Raji (cell line): ENCODE measurements around the gene FOS.

Experiments
- POLR2A ChIP-seq: IDR thresholded peaks from 2 replicates; pipeline ENCODE4 v1.6.1; 2011; ENCODE audit warnings: low read depth, low read length, control low read depth; ENCODE audit not compliant: insufficient read depth

The FOS gene

DNA sequence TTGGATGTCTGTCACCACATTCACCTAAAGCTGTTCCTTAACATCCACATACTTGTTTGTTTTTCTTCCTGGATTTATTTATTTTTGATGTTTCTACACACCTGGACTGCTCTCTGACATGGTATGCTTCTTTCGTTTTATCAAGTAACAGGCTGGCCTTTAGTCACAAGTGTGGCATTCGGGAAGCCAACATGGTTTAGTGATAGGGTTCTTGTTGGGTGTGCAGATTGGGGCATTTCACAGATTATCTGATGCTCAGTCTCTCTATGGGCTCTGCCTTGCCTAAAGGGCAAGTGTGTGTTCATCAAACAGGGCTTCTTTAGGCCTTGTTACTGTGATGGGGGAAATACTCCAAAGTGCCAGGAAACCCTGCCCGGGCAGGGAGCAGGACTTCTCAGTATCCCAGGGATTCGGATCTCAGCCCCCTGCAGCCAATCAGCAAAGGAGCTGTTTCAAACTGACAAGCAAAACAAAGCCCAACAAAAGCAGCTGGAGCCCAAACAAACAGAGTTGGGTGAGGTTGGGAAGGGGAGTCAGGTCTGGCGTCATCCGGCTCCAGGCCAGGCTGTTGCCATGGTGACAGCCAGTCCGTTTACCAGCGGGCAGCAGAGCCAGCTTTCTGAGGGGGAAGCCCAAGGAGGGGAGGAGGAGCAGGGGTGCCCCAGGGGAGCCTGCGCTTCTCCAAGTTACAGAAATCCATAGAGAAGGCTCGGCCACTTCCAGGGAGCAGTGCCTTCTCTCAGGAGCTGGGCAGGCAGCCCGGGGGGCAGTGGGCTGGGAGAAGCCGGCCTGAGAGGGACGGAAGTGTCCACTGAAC lies 31.9 kb downstream of the FOS start:
- no peak for TF ChIP-seq POLR2A

DNA sequence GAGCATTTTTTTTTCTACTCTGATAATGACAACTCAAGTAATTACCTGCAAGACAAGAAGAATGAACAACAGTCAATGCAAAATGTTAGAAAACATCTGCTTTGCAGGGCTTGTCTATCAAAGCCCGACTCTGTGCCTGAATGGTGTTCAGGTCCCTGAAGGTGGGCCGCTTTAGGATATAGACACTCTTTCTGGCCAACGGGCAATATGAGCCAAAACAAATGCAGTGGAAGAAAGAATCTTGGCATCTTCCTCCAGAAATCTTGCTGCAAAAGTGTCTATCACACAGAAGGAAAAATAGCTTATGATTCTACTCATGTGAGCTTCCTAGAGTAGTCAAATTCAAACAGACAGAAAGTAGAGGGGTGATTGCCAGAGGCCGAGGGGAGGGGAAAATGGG lies 32.7 kb downstream of the FOS start:
- no peak for TF ChIP-seq POLR2A

DNA sequence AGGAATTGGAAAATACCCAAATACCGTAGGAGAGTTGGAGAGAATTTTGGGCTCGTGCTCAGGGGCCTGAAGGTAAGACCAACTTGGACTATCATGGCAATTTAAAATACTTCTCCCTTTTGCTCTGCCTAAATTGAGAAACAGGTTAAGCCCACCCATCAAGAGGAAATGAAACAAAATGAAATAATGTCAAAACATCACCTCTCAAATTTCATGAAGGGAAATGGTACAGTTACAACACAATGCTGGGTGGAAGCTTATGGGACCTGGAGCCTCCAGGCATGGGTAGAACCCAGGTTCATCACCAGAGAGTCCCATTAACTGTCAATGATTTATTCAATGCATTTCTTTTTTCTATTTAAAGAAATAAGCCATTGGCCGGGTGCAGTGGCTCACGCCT lies 33.7 kb downstream of the FOS start:
- TF ChIP-seq POLR2A: no peak

DNA sequence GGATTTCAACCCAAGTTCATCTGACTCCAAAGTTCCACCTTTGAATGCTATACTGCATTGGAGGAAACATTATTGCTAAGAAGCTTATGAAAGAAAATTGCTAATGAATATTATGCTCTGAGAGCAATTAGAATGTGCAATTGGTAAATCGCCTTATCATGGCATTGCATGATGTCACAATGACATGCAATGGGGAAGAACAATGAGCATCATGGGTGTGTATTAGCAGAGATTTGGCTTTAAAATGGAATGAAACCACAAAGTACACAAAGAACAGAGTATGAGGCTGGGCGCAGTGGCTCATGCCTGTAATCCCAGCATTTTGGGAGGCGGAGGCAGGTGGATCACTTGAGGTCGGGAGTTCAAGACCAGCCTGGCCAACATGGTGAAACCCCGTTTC lies 34.7 kb downstream of the FOS start:
- TF ChIP-seq POLR2A: no peak

DNA sequence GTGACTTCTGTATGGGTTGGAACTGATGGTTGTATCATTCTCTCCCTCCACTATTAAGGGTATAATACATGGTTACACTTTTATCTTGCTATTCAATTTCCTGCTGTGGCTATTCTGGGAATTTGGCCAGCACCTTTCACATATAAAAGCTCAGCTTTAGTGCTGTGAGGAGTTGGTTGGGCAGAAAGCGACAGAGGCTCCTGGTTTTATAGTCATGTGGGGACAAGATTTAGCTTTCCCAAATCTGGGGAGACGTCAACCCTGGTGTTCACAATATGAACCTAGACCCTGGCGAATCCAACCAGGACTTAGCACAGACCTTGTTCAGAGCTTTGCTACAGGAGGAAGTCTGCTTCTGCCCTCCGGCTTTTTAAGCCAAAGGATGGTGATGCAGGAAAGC lies 36.5 kb downstream of the FOS start:
- no peak for TF ChIP-seq POLR2A

DNA sequence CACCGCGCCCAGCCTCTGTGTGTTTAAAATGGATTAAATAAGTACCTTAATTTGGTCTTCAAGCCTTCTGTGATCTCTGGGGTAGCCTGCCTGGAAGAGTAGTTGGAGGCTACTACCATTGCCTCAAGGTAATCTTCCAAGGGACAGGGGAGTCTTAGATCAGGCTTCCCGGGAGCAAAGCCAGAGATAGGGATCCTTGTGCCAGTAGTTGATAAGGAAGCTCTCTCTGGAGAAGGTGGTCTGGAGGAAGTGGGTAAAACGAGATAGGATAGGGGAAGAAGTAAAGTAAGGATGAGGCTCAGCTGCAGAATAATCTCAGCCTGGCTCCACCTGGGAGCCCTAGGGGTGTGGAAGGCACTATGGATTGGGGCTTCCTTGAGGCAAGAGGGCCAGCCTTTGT lies 38.5 kb downstream of the FOS start:
- no peak for TF ChIP-seq POLR2A

DNA sequence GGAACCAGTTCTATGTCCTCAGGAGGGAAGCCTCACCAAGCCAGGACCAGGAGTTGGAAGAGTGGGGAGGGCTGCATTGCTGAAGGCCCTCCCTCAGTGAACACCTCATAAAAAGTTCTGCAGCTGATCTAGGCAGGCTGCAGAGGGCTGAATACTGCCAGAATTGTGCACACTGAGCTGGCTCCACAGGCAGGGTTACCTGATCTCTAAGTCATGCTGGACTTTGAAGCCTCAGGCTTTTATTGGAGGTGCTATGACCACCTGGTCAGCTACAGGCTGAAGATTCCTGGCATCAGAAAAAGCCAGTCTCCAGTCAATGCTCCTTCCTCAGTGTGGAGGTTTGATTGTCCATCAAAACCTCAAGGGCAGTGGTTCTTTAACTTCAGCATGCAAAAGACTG lies 39.7 kb downstream of the FOS start:
- TF ChIP-seq POLR2A: no peak

DNA sequence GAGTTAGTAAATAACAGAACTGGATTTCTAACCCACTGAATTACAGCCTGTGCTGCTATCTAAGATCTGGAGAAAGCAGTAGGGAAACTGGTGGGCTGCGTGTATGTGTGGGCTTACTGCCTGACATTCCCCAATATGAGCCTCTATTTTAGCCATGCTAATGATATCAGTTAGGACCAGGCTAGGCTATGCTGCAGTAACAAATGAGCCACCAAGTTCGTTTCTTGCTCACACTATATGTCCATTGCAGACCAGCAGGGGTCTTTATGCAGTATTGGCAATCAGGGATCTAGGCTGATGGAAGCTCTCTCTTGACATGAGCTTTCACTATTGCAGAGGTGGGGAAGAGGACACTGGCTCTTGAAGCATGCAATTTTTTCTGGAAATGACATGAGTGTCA lies 40.4 kb downstream of the FOS start:
- no peak for TF ChIP-seq POLR2A

DNA sequence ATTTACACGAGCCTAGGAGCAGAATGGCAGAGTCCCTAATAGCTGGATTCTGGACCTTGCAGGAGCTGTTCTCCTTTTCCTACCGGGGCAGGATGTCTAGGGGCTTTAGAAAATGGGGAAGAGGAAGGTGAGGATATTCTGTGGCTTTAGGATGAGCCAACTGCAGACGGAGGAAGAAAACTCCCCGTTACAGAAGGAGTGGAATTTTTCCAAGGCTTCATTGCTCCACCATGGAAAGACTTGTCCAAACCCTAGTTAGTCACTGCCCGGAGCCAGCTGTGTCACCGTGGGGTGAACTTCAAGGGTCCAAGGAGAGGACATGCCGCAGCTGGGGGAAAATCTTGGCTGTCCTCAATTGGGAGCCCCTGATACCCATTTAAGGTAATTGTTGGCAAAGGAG lies 41.6 kb downstream of the FOS start:
- no peak for TF ChIP-seq POLR2A

DNA sequence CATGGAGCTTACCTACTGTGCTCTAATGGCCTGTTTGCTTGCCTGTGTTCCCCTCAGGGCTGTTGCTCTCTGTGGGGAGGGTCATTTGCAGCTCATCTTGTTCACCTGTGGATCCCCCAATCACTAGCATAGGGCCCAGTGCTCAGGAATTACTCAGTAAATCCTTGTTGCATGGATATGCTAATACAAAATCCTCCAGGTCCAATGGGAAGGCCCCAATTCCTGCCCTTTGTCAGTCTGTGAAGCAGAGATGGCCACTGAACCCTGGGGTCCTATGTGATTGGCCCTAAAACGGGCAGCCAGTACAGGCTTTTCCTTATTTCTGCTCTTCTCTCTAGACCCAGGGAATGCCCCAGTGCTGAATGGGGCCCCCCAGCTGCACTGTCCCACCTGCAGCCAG lies 44.1 kb downstream of the FOS start:
- TF ChIP-seq POLR2A: no peak

DNA sequence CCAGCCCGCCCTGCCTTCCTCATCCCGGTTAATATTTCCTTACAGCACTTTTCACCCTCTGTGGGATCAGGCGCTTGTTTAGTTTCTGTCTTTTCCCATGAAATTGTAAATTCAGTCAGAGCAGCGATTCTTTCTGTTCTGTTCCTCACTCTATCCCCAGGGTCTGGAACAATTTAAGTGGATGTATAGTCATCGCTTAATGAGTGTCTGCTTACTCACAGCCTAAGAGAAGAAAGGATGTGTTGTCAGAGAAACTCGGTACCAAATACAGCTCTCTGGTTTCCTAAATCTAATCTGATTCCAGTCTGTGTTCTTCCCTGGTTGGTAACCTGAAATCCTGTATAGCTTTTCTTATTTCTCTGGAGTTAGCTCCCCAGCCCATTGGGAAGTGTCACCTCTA lies 44.9 kb downstream of the FOS start:
- no peak for TF ChIP-seq POLR2A

DNA sequence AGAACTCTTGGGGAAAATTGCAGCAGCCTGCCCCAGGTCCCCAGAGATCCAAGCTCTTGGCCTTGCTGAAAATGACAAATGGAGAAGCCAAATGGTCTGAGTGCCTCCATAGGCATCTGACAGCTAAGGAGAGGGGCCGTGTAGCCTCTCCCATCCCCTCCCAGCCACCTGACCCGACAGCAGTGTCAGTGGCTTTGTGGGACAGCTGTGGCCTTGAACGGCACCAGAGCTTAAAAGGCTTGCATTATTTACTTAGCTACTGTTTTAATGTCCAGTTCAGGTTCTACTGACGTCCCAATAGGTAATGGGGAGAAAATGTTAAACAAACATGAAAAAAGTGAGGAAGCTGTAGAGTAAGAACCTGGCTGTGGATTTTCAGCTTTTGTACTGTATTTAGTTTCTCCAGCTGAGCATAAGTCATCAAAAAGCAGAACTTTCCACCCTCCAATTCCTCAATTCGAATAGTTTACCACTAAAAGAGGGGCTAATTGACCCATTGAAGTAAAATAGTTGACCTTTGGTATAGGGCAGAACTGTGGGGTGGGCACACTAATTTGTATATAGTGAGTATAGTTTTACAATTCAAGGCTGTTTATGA lies 50.0 kb downstream of the FOS start:
- TF ChIP-seq POLR2A: no peak

DNA sequence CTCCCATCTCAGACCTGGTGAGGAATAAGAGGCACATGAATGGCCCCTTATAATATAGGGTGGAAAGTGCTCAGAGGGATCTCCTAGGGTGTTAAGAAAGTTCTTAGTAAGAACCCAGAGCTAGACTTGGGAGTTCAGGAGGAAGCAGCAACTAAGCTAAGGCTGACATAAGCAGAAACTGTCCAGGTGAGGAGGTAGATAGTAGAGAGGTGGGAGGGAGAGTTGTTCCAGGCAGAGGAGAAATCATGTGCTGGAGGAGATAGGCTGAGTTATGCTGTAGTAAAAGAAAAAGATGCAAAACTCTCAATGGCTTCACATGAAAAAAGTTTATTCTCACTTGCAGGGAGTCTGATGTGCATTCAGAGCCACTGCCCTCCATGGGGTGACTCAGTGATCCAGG lies 50.7 kb downstream of the FOS start:
- TF ChIP-seq POLR2A: no peak

DNA sequence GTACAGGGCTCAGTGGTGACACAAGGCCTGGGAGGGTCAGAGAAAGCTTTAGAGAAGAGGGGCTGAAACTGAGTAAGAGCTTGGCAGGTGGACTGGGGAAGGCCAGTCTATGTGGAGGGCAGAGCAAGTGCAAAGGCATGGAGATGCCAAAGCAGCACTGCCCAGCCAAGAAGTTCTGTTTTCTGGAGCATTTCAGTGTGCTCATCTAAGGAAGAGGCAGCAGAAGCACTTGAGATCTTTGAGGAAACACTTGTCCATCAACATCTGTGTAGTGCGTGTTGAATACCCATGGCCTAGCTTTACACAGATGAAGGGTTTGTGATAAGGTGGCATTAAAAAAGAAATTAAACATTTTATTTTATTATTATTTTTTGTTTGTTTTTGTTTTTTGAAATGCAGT lies 52.8 kb downstream of the FOS start:
- no peak for TF ChIP-seq POLR2A
